HG03521 (cell line): Measurements from ENCODE around the gene GPHB5.

Source experiments
- ATAC-seq: cut with Tn5 transposase; IDR thresholded peaks from one replicate; pipeline ENCODE4 v1.9.1; 2021; ENCODE audit warnings: mild to moderate bottlenecking, moderate library complexity; ENCODE audit not compliant: unreplicated experiment

The GPHB5 gene

GRCh38 chr14:63267171-63267570, 51.6 kb downstream of the GPHB5 start:
- ATAC-seq, result no peak

- ATAC-seq, result no peak
These were observed 52.6 kb downstream of the GPHB5 start for GRCh38 chr14:63266106-63266505.
